Bronchial epithelial cell (primary cell): ENCODE data around the gene PLCH2. TPM values are rescaled to one million over a fixed set of nuclear protein-coding genes. Genes with fewer than 3 reads are reported as not detected.

Experiments used
- DNase-seq: peaks from one replicate; pipeline ENCODE4 v3.0.0-alpha.2; 2010; ENCODE audit warnings: low read depth
- FAIRE-seq: peaks from 2 replicates; lab custom pipeline; 2011; peaks lifted over from hg19 to GRCh38; lab: Jason Lieb, UNC
- H3K27me3 ChIP-seq: 2 replicates; pipeline ENCODE4 v1.5.1; 2011; ENCODE audit warnings: low read length; ENCODE audit not compliant: control insufficient read depth, insufficient read depth
- H3K36me3 ChIP-seq: 2 replicates; pipeline ENCODE4 v1.5.1; 2011; ENCODE audit warnings: low read length; ENCODE audit not compliant: control insufficient read depth, insufficient read depth
- H3K4me3 ChIP-seq: 2 replicates; pipeline ENCODE4 v1.5.1; 2011; ENCODE audit warnings: mild to moderate bottlenecking, low read depth, low read length, control low read depth
- CTCF ChIP-seq: IDR thresholded peaks from 2 replicates; pipeline ENCODE4 v1.5.1; 2011; ENCODE audit warnings: mild to moderate bottlenecking, moderate library complexity, low read length, control low read depth, inconsistent platforms; ENCODE audit not compliant: insufficient read depth, severe bottlenecking
- total RNA-seq: library from RNA; depleted of rRNA; stranded (reverse); fragments of >200 nt; gene quantifications from 2 replicates; pipeline ENCODE4 v1.2.1, GENCODE V29; 2014

The PLCH2 gene
- total RNA-seq, 1 donor from 2014 or later = 64.2 TPM

- no peak for TF ChIP-seq CTCF
- Histone ChIP-seq H3K36me3 (peaks cover 21% of the 10 kb centered on the region), H3K27me3 (no peaks in the 10 kb centered on the region), H3K4me3 (no peak overlapping the region)
- DNase-seq = no peak
- no peak for FAIRE-seq
These were observed 29.4 kb downstream of the PLCH2 start for GRCh38 chr1:2505461-2505994.

- TF ChIP-seq CTCF = no peak
- Histone ChIP-seq H3K4me3 (no peak overlapping the region), H3K27me3 (no peaks in the 10 kb centered on the region), H3K36me3 (peaks cover 25% of the 10 kb centered on the region)
- DNase-seq (peak; percentile 18), FAIRE-seq (no peak)
These were observed 30.1 kb downstream of the PLCH2 start for GRCh38 chr1:2506007-2506860.

GRCh38 chr1:2506901-2507565 is 30.9 kb downstream of the PLCH2 start:
- FAIRE-seq = no peak
- DNase-seq = no peak
- H3K27me3 ChIP-seq = no peaks in the 10 kb centered on the region
- H3K4me3 ChIP-seq = no peak overlapping the region
- TF ChIP-seq CTCF = no peak
- H3K36me3 ChIP-seq = peaks cover 22% of the 10 kb centered on the region

- FAIRE-seq (no peak), DNase-seq (no peak)
- Histone ChIP-seq H3K27me3 (no peaks in the 10 kb centered on the region), H3K4me3 (no peak overlapping the region), H3K36me3 (peaks cover 23% of the 10 kb centered on the region)
- TF ChIP-seq CTCF = no peak
These were observed 31.7 kb downstream of the PLCH2 start for GRCh38 chr1:2507744-2508155.

DNA sequence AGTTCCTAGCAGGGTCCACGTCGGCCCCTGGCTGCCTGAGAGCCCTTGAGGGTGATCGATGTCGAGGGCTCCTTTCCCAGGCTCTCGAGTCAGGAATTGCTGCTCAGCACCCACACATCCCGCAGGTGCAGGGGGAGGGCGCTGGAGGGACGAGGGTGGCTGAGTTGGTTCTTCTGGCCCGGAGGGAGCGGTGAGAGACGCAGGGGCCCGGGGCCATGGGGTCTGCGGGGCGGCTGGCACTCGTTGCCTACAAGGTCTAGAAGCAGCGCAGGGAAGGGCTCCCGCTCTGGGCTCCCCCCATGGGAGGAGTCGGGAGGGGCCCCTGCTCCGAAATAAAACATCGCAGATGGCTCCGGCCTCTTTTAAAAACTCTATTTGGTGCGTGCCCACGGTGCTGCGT is 32.1 kb downstream of the PLCH2 start:
- Histone ChIP-seq H3K36me3 (peaks cover 24% of the 10 kb centered on the region), H3K4me3 (no peak overlapping the region), H3K27me3 (no peaks in the 10 kb centered on the region)
- DNase-seq = no peak
- no peak for FAIRE-seq
- TF ChIP-seq CTCF = no peak
